Activated T-cell treated with anti-CD3 and anti-CD28 coated beads for 48 hours (primary cell): ENCODE results near the gene RNF224.

Experiments
- DNase-seq: peaks from one replicate; pipeline ENCODE4 v3.0.0-alpha.2; 2020; ENCODE audit warnings: low read depth

Gene RNF224

GRCh38 chr9:137227054-137227852 lies at the start of gene RNF224:
Gene RNF224 (plus strand): TSS chr9:137227502. CDS start chr9:137228336, 834 bp downstream.
- peak; percentile 79 for DNase-seq

- DNase-seq = no peak
Measured at GRCh38 chr9:137178201-137178938, 48.9 kb upstream of the RNF224 start.

- DNase-seq = no peak
Measured at GRCh38 chr9:137178939-137179630, 48.2 kb upstream of the RNF224 start.

DNA sequence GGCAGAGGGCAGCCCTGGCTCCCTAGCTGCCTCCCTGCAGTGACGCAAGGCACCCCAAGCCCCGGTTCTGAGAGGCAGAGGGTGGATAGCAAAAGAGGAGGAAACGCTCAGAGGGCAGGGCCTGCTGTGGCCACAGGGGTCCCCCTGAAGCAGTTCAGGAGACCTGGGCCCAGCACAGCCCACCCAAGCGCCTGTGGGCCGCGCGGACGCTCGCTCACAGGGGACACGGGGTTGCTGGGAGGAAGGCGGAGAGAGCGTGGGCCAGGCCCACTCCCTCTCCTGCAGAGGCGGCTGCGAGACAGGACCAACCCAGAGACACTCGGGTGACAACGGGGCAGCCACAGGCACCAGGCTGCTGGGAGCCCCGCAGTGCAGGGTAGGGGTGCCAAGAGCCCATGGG lies 47.5 kb upstream of the RNF224 start:
- DNase-seq = no peak

GRCh38 chr9:137180491-137180890 lies 46.8 kb upstream of the RNF224 start:
- DNase-seq = no peak

DNA sequence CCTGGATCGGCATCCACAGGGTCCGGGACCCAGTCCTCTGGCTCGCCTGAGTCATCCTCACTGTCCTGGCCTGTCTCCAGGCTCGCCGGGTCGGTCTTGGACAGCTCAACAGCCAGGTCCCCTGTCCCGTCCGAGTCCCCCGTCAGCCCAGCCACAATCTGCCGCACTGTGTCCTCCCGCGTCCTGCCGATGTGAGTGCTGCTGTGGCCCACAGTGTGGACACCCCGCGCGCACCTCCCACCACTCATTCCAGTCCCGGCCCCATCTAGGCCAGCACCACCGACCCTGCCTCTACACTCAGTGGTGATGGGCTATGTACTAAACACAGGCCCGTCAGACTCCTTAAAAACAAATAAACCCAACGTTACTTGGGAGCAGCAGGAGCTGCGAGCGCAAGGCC lies 45.6 kb upstream of the RNF224 start:
- DNase-seq = no peak

- DNase-seq = no peak
Measured at GRCh38 chr9:137182836-137183235, 44.5 kb upstream of the RNF224 start.

DNA sequence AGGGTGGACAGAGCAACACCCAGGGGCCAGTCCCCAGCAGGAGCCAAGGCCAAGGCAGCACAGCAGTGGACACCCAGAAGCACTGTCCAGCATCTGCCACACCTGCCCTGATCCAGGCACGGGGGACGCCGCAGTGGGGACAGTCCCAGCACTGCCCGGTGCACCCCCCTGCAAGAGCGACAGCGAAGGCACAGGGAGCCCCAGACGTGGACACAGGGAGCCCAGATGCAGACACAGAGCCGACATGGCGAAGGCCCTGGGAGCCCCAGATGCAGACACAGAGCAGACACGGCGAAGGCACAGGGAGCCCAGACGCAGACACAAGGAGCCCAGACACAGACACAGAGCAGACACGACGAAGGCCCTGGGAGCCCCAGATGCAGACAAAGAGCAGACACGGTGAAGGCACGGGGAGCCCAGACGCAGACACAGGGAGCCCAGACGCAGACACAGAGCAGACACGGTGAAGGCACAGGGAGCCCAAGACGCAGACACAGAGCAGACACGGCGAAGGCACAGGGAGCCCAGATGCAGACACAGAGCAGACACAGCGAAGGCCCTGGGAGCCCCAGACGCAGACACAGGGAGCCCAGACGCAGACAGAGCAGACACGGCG lies 43.2 kb upstream of the RNF224 start:
- DNase-seq = no peak

DNA sequence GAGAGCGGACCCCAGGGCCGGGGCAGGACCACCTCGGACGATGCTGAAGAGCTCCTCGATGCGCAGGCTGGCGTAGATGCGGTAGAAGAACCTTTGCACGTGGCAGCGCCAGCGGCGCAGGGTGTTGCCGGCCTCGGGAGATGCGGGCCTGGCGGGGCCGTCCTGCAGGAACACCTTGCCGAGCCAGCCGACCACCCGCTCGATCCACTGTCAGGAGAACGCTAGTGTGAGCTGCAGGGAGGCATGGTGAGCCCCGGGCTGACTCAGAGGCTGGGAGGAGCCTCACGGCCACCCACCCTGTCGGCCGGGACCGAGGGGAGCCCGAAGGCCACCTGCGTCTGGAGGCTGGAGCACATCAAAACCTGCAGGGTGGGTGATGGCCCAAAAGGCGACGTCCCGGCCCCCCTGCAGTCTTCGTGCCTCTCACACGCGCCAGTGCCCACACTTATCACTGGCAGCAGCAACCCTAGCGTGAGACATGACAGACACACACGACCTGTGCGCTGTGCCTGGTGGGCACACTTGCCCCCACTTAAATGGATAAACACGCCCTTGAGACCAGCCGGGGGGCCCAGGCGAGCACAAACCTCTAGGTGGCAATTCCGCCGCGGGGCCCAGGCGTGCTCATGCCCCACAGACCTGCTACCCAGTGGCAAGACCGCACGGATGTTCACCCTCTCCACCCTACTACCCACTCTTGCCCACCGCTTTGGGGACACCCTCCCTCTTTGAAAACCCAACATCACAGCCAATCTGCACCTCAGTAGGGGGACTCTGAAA lies 42.2 kb upstream of the RNF224 start:
- no peak for DNase-seq

GRCh38 chr9:137185921-137186320 lies 41.4 kb upstream of the RNF224 start:
- no peak for DNase-seq

GRCh38 chr9:137186385-137186784 lies 40.9 kb upstream of the RNF224 start:
- DNase-seq = no peak

- no peak for DNase-seq
Measured at GRCh38 chr9:137187386-137187785, 39.9 kb upstream of the RNF224 start.

- DNase-seq = no peak
Measured at GRCh38 chr9:137188086-137188489, 39.2 kb upstream of the RNF224 start.

DNA sequence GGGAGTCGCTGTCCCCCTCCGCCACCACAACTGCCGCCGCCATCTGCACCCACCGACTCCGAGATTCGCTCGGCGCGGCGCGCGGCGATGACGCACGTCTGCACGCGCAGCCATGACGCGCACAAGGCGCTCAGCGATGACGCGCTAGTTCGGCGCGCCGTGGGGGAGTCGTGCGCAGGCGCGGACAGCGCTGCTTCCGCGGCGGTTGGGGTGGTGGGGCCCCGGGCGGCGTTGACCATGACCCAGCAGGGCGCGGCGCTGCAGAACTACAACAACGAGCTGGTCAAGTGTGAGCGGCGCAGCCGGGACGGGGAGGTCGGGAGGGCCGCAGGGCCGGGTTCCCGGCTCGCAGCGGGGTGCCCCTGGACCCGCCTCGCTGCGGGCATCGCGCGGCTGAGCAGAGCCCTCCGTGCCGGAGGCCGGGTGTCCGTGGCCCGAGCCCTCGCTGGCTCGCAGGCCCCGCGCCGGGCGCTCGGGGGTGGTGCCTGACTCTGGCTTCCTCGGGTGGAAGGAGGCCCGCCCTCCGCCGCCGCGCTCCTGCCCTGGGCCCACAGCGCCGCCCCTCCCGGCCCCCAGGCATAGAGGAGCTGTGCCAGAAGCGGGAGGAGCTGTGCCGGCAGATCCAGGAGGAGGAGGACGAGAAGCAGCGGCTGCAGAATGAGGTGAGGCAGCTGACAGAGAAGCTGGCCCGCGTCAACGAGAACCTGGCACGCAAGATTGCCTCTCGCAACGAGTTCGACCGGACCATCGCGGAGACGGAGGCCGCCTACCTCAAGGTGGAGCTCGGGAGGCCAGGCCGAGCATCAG lies 38.6 kb upstream of the RNF224 start, which contains the start of the genes ANAPC2 and SSNA1:
ANAPC2 (minus strand) TSS at position 71 of the 807 bp plus-strand sequence; CDS start at position 43, 28 bp downstream.
SSNA1 (plus strand) TSS at position 187 of the 807 bp plus-strand sequence; CDS start at position 238, 51 bp downstream.
- DNase-seq = peak; percentile 97

GRCh38 chr9:137189297-137190295 lies 37.7 kb upstream of the RNF224 start:
- DNase-seq = no peak

DNA sequence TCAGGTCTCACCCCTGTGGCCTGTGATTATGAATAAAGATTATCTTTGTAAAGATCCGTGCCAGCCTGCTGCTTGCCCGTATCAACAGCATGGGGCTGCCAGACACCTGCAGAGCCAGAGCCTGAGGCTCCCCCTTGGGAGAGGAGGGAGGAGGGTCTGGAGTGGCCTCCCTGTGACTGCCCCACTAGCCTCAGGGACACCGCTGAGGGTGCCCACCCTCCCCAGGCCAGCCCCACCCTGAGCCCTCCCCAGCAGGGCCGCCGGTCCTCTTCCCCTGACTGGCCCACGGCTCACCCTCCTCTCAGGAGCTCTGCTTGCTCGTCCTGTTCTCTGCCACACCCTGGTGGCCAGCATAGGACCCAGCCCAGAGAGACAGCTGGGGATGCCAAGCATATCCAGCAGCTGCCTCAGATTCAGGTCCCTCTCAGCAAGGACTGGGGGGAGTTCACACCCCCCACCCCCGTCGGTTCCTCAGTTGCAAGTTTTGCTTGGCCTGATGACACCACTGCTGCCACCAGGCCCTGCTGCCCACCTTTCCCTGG lies 36.9 kb upstream of the RNF224 start:
- no peak for DNase-seq

DNA sequence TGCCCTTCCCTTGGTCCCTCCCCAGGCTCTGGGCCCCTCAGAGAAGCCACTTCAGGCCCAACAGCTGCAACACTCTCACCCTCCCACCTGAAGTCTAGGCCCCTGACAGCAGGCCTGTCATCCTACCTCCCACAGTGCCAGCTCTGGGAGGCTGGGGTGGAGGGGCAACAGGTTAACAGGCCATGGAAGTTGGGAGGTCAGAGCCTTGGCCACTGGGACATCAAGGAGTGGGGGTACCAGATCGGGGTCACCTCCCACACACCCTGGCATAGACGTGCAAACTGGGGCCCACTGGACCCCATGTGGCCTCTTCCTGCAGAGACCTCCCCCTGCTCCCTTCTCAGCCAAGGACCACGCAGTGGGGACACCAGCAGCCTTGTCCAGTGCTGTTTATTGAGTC lies 36.1 kb upstream of the RNF224 start:
- DNase-seq = no peak

- no peak for DNase-seq
Measured at GRCh38 chr9:137191691-137192447, 35.4 kb upstream of the RNF224 start.
